ENCODE measurements around the gene CHD2.

The CHD2 gene

DNA sequence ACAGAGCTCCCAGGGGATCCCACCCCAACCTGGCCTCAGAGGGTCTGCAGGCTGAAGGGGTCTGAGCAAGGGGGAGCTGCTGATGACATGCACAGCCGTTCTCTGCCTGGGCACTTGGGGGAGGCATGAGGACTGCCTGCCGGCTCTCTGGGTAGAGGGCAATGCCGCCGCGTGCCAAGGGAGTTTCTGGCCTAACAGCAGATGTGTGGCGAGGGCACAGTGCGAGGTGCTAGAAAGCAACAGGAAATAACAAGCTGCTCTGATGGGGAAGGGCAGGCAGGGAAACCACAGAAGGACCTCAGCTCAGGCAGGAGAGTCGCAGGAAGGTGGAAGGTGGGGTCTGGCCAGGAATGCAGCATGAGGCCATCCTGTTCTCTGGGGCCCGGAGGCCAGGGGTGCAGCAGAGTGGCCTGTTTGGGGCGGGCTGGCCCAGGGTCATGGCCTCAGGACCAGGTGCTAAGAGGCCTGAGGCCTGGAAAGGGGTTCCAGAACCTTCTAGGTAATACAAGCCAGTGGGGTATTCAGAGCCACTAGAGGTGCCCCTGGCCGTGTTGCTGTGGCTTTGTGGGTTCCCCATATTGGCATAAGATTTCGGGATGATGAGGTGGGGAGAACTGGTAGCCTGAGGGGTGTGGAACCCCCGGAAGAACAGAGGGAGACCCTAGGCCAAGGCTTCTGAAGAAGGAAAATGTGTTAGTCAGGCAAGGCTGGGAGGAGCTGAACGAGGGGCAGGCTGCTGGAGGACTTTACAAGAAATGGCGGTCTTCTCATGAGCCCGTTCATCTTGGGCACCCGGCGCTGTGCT is 147.7 kb downstream of the CHD2 start:
- Mint-ChIP-seq H3K27ac (no peak overlapping the region), H3K9me3 (peaks cover 9% of the 10 kb centered on the region), H3K4me3 (no peak overlapping the region), H3K36me3 (ENCODE audit: low read depth) (no peaks in the 10 kb centered on the region), H3K27me3 (ENCODE audit: low read depth) (no peaks in the 10 kb centered on the region), H3K4me1 (ENCODE audit: low read depth) (peaks cover 9% of the 10 kb centered on the region)

DNA sequence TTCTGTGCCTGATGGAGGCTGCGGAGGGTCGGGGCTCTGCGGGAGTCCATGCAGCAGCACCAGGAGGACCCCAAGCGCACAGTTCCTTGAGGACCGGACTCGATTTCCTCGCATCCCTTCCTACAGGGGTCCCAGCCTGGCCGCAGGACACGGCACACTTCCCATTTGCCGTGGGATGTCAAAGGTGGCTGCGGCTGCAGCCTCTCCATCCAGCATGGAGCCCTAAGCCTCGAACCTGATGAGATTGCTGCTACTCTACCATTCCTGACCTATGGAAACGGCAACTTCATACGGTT is 148.2 kb downstream of the CHD2 start:
- H3K4me1 Mint-ChIP-seq (ENCODE audit: low read depth) = peaks cover 9% of the 10 kb centered on the region
- no peaks in the 10 kb centered on the region for H3K27me3 Mint-ChIP-seq (ENCODE audit: low read depth)
- H3K27ac Mint-ChIP-seq = no peak overlapping the region
- no peaks in the 10 kb centered on the region for H3K36me3 Mint-ChIP-seq (ENCODE audit: low read depth)
- H3K4me3 Mint-ChIP-seq = no peak overlapping the region
- H3K9me3 Mint-ChIP-seq = peaks cover 9% of the 10 kb centered on the region

DNA sequence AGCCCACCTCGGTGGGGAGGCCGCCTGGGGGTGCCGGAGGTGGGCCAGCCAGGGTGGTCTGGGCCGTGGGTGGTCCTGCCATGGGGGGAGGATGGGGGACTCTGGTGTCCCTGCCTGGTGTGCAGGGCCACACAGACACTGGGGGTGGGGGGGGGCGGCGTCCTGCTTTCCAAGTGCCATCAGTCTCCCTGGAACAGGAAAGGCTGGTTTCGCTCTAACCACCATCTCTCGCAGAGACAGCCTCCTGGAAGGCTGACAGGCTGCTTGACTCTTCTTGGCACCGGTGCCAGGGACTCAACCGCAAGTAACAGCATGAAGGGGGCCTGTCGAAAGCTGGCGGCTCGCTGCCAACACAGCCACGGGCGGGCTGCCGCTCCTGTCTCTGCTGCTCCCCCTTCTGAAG is 148.6 kb downstream of the CHD2 start:
- no peak overlapping the region for H3K27ac Mint-ChIP-seq
- no peak overlapping the region for H3K4me3 Mint-ChIP-seq
- peaks cover 9% of the 10 kb centered on the region for H3K9me3 Mint-ChIP-seq
- no peaks in the 10 kb centered on the region for H3K36me3 Mint-ChIP-seq (ENCODE audit: low read depth)
- H3K27me3 Mint-ChIP-seq (ENCODE audit: low read depth) = no peaks in the 10 kb centered on the region
- peaks cover 9% of the 10 kb centered on the region for H3K4me1 Mint-ChIP-seq (ENCODE audit: low read depth)

DNA sequence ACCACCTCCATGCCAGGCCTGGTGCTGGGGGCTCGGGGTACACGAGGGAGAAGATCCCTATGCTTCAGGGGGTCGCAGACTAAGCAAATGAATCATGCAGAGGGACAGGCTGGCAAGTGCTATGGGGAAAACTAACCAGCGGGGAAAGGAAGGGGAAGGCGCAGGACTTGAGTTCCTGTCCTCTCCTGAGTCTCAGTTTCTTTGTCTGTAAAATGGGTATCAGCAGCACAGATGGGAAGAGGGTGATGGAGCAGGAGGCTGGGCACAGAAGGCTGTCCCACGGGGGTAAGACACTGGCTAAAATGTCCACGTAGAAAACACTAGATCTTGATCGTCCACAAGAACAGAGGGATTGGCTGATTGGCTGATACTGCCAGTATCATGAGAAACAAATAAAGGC is 149.1 kb downstream of the CHD2 start:
- Mint-ChIP-seq H3K4me3 (no peak overlapping the region), H3K4me1 (ENCODE audit: low read depth) (peaks cover 9% of the 10 kb centered on the region), H3K36me3 (ENCODE audit: low read depth) (no peaks in the 10 kb centered on the region), H3K9me3 (peaks cover 9% of the 10 kb centered on the region), H3K27me3 (ENCODE audit: low read depth) (no peaks in the 10 kb centered on the region), H3K27ac (no peak overlapping the region)

DNA sequence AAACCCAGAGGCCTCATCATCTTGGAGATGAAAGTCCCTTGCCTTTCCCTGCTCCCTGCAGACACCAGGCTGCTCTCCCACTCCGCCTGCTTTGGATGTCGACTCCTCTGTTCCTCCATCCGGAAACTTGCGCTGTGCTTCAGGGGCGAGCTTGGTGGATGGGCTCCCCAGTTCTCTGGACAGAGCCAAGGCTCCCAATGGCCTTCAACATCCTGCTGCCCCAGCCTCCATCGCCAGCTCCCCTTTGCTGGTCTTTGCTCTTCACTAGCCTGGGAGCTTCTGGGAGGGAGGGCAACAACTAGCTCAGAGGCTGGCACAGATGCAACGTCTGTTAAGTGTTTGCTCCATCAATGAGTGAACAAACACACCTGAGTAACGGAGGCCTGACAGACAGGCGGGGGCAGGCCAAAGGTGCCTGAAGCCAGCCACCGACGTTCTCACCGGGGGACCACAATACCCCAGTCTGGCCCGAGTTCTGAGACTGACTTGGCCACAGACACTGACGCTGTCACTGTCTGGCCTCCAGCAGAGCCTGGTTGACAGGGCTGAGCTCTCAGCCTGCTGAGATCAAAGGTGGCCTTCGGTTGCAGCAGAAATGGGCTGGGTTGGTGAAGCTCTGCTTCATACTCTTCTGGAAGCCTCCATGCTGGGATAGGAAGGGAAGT is 149.9 kb downstream of the CHD2 start:
- Mint-ChIP-seq H3K4me1 (ENCODE audit: low read depth) (peaks cover 9% of the 10 kb centered on the region), H3K36me3 (ENCODE audit: low read depth) (no peaks in the 10 kb centered on the region), H3K9me3 (peaks cover 9% of the 10 kb centered on the region), H3K27me3 (ENCODE audit: low read depth) (no peaks in the 10 kb centered on the region), H3K4me3 (no peak overlapping the region), H3K27ac (no peak overlapping the region)

DNA sequence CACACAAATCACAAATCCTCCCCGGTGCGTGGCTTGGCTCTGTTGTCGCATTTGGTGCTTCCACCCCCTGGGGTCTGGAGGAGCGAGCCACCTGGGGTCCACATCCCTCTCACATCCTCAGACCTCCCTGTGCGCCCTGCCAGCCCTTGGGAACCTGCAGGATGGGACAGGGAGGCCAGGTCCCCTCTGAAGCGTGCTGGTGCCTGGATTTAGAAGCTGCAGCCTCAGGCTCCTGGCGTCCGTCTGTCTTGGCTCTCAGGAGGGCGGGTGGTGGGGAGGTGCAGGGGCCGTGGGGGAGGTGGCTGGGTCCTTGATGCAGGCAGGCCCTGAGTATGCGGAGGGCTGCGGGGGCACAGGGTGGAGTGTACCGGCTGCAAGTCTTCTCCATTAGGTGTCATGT is 150.5 kb downstream of the CHD2 start:
- Mint-ChIP-seq H3K27me3 (ENCODE audit: low read depth) (no peaks in the 10 kb centered on the region), H3K9me3 (peaks cover 9% of the 10 kb centered on the region), H3K4me3 (no peak overlapping the region), H3K4me1 (ENCODE audit: low read depth) (peaks cover 9% of the 10 kb centered on the region), H3K36me3 (ENCODE audit: low read depth) (no peaks in the 10 kb centered on the region), H3K27ac (no peak overlapping the region)

DNA sequence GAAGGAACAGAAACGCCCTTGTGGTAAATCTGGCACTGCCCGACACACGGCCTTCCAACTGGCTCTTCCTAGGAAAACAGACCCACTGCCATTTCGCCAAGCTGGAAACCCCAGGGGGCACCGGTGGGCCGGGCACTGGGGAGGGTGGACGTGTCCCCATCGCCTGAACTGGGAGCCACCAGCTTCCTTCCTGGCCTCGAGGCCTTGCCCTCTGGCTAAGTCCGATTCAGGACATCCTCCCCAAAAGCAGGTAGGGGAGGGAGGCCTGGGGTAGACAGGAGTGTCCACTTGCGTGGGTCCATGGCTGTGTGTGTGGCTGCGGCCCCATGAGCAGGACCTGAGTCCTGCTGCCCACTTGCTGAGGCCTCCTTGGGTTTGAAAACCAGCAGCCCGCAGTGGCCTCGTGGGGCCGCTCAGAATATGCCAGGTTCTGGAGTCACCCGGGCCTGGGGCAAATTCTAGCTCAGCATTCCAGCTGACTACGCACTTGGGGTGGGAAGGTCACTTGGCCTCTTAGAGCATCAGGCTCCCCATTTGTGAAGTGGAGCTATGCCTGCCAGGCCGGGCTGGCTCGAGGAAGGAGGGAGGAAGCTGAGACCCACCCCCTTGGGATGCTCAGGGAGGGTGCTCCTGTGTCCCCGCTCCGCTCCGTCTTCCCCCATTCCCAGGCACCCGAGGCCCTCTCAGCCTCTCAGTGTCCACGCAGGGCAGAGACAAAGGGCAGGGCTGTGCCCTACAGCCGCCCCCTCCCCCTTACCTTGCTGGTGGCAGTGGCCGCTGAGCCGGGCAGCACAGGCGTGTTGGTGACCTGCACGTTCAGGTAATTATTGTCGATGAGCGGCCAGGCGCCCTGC is 151.3 kb downstream of the CHD2 start:
- no peak overlapping the region for H3K27ac Mint-ChIP-seq
- H3K36me3 Mint-ChIP-seq (ENCODE audit: low read depth) = no peaks in the 10 kb centered on the region
- no peak overlapping the region for H3K4me3 Mint-ChIP-seq
- no peaks in the 10 kb centered on the region for H3K27me3 Mint-ChIP-seq (ENCODE audit: low read depth)
- peaks cover under 1% of the 10 kb centered on the region for H3K9me3 Mint-ChIP-seq
- H3K4me1 Mint-ChIP-seq (ENCODE audit: low read depth) = peaks cover 9% of the 10 kb centered on the region

DNA sequence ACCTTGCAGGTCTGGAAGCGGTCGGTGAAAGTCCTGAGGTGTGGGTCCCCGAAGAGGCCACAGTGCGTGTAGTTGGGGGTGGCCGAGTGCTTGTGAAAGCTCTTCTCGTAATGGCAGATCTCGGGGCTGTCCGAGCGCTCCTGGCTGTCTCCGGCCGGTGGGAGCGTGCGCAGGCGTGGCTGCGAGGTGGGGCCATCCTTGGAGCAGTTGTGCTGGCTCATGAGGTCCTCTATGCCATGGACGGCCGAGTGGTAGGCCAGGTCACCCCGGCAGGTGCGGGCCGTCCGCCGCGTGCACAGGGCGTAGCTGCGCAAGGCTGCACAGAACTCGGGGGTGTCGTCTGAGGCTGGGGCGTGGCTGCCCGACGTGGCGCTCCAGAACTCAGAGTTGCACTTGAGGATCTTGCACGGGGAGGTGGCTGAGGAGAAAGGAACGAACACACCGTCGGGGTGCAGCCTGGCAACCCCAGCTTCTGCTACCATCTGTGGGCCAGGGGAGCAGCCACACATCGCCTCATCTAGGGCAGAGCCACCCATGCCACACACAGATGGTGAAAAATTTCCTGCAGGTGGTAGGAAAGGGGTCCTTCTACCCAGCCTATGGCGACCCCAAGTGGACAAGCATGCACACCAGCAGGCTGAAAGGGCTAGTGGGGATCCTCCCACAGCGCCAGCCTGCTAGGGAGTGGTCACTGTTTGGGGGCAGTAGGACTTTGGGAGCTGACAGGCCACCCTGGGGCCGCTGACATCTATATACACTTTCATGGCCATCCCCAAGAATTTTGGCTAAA is 152.2 kb downstream of the CHD2 start:
- no peaks in the 10 kb centered on the region for H3K9me3 Mint-ChIP-seq
- no peak overlapping the region for H3K4me3 Mint-ChIP-seq
- H3K4me1 Mint-ChIP-seq (ENCODE audit: low read depth) = peaks cover 9% of the 10 kb centered on the region
- no peaks in the 10 kb centered on the region for H3K27me3 Mint-ChIP-seq (ENCODE audit: low read depth)
- no peaks in the 10 kb centered on the region for H3K36me3 Mint-ChIP-seq (ENCODE audit: low read depth)
- no peak overlapping the region for H3K27ac Mint-ChIP-seq

DNA sequence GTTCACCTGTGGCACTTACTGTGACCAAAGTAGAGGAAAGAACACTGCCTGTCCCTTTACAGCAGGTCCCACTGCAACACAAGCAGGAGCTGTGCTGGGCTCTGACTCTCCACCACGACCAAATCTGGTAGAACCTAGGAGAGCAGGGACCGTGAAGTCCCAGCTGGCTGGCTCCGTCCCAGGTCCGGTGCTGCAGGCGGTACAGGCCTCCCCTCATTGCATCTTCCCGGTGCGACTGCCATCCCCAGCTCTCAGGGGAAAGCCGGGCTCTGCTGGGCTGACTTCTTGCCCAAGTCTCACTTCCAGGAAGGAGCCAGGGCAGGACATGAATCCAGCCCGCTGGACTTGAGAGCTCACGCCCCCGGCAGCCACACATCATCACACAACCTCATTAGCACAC is 155.1 kb downstream of the CHD2 start:
- Mint-ChIP-seq H3K27ac (no peak overlapping the region), H3K36me3 (ENCODE audit: low read depth) (no peaks in the 10 kb centered on the region), H3K27me3 (ENCODE audit: low read depth) (no peaks in the 10 kb centered on the region), H3K4me3 (no peak overlapping the region), H3K4me1 (ENCODE audit: low read depth) (no peaks in the 10 kb centered on the region), H3K9me3 (no peaks in the 10 kb centered on the region)

DNA sequence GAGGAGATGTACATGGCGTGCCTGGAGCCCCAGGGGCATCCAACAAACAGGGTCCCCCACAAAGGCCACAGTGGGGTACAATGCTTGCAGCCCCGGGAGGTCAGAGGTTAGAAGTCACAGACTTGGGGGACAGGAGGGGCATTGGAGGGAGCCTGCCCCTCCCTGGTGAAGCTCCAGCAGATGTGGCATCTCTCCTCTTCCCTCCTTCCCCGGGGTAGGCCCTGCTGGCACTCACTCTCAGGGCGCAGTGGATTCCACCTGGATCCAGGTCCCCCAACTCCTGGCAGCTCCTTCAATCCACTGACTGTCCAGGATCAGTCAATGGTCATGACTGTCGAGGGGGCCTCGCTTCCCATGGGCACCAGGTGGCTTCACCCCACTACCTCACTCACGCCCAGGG is 156.7 kb downstream of the CHD2 start:
- no peaks in the 10 kb centered on the region for H3K27me3 Mint-ChIP-seq (ENCODE audit: low read depth)
- no peaks in the 10 kb centered on the region for H3K4me1 Mint-ChIP-seq (ENCODE audit: low read depth)
- H3K27ac Mint-ChIP-seq = no peak overlapping the region
- no peak overlapping the region for H3K4me3 Mint-ChIP-seq
- H3K9me3 Mint-ChIP-seq = no peaks in the 10 kb centered on the region
- no peaks in the 10 kb centered on the region for H3K36me3 Mint-ChIP-seq (ENCODE audit: low read depth)

DNA sequence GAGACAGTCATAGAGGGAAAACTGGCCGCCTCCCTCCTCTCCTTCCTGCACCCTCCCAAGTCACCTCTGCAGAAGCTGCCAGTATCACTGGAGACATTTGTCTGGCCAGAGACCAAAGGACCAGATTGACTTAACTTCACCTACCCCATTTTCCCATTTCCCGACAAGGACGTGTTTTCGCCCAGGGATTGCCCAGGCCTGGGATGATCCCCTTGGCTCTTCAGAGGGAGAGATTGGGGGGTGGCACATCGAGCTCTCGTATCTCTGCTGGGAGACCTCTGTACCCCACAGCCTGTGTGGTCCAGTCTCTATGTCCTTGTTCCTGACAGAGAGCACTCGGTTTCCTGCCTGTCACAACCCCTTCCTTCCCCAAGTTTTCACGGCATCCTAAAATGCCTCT is 157.5 kb downstream of the CHD2 start:
- H3K27me3 Mint-ChIP-seq (ENCODE audit: low read depth) = peaks cover 4% of the 10 kb centered on the region
- H3K9me3 Mint-ChIP-seq = no peaks in the 10 kb centered on the region
- no peak overlapping the region for H3K4me3 Mint-ChIP-seq
- no peaks in the 10 kb centered on the region for H3K36me3 Mint-ChIP-seq (ENCODE audit: low read depth)
- no peak overlapping the region for H3K27ac Mint-ChIP-seq
- H3K4me1 Mint-ChIP-seq (ENCODE audit: low read depth) = no peaks in the 10 kb centered on the region

DNA sequence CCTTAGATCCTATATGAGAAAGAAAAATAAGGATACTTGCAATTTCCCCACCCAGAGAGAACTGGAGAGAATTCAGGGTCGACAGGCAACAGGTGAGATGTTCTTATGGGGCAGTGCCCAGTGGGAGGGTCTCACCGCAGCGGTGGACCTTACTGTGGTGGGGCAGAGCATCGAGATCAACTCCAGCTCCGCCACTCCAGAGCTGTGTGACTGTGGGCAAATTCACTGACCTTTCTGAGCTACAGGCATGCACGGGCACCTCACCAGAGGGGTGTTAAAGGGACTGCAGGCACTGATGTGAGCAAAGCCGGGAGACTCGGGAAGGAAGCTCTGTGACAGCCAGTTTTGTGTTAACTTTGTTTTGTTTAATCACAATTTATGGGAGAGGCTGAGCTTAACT is 158.0 kb downstream of the CHD2 start:
- Mint-ChIP-seq H3K36me3 (ENCODE audit: low read depth) (no peaks in the 10 kb centered on the region), H3K27ac (no peak overlapping the region), H3K4me1 (ENCODE audit: low read depth) (no peaks in the 10 kb centered on the region), H3K9me3 (no peaks in the 10 kb centered on the region), H3K4me3 (no peak overlapping the region), H3K27me3 (ENCODE audit: low read depth) (peaks cover 7% of the 10 kb centered on the region)

DNA sequence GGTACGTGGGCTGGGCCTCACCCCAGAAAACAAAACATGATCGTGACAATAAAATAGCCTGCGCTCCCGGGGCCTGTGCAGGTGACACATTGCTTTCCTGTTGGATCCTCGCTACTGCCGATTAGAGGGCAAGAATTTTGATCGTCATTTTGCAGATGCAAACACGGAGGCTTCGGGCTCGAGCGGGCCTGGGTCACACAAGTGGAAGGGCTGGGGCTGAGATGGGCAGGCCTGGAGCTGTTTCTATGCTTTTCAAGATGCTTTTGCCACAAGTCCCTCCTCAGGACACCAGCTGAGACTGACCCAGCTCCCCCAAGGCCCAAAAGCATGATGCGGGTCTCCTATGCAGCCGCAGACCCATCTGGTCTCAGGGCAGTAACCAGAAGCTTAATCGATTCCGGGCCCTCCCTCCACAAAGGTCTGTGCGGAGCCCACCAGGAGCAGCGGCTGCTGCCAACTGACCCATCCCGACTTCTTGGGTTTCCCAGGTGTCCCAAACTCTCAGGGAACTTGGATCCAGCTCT is 158.8 kb downstream of the CHD2 start:
- H3K36me3 Mint-ChIP-seq (ENCODE audit: low read depth) = no peaks in the 10 kb centered on the region
- H3K4me3 Mint-ChIP-seq = no peak overlapping the region
- peaks cover 8% of the 10 kb centered on the region for H3K27me3 Mint-ChIP-seq (ENCODE audit: low read depth)
- H3K4me1 Mint-ChIP-seq (ENCODE audit: low read depth) = no peaks in the 10 kb centered on the region
- no peak overlapping the region for H3K27ac Mint-ChIP-seq
- H3K9me3 Mint-ChIP-seq = no peaks in the 10 kb centered on the region

DNA sequence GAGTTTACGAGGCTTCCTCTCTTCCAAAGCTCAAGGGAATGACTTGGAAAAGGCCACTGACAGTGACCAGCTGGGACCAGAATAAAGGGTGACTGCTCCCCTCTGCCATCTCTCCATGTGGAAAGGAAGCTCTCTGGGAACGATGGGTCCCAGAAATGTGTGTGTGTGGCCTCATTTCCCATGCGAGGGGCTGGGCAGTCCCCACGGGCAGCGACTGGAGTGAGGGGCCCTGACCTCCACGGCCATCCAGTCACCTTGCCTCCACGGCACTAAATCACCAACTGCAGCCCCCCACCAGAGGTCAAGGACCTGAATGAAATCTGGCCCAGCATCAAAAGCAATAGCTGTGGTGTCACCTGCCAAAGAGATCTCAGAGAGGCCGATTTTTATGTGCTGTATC is 159.3 kb downstream of the CHD2 start:
- Mint-ChIP-seq H3K4me3 (no peak overlapping the region), H3K27me3 (ENCODE audit: low read depth) (peaks cover 13% of the 10 kb centered on the region), H3K36me3 (ENCODE audit: low read depth) (no peaks in the 10 kb centered on the region), H3K27ac (no peak overlapping the region), H3K9me3 (no peaks in the 10 kb centered on the region), H3K4me1 (ENCODE audit: low read depth) (no peaks in the 10 kb centered on the region)

All from T-helper 1 cell treated with Interleukin-12 subunit alpha and Interleukin-12 subunit beta and Interleukin-4 antibody, amounts not matched to agents 30 μg/mL and 1 μg/mL, for 36 hours (primary cell).